Panc1 (cell line): ENCODE data around the gene TNFRSF25. TPM values are rescaled to one million over a fixed set of nuclear protein-coding genes. Genes with fewer than 3 reads are reported as not detected.

Experiments used
- ATAC-seq: fragments of 200-7000 bp; cut with Tn5 transposase; 2 replicates; pipeline ENCODE4 v1.9.1; 2020; ENCODE audit warnings: mild to moderate bottlenecking, moderate library complexity
- BruUV-seq: library from RNA; stranded (reverse); fragments of 400-500 nt; replicated peaks from 2 replicates; lab custom pipeline; 2021; lab: Mats Ljungman, UMichigan
- CTCF ChIA-PET: fragments of 300-600 bp; sonication (Branson Sonifier 250); formaldehyde crosslinking; loops from one replicate; lab custom pipeline; 2022; ENCODE audit warnings: antibody characterized with exemption; lab: Charles Lee
- POLR2A ChIA-PET: fragments of 300-600 bp; sonication (Branson Sonifier 250); formaldehyde crosslinking; loops from one replicate; lab custom pipeline; 2022; ENCODE audit warnings: antibody characterized with exemption; lab: Charles Lee
- DNase-seq: peaks from one replicate; pipeline ENCODE4 v3.0.0-alpha.2; 2010; ENCODE audit warnings: low read depth, low spot score
- H3K27ac ChIP-seq: 2 replicates; pipeline ENCODE4 v1.5.1; 2011; ENCODE audit warnings: mild to moderate bottlenecking, low read length, inconsistent platforms
- H3K27me3 ChIP-seq: fragments of 200-500 bp; sonication (Bioruptor generic); 2 replicates; pipeline ENCODE4 v1.6.0; 2014; ENCODE audit warnings: low read length, inconsistent platforms; ENCODE audit not compliant: control insufficient read depth, insufficient read depth
- H3K36me3 ChIP-seq: fragments of 200-500 bp; sonication (Bioruptor generic); 2 replicates; pipeline ENCODE4 v1.5.1; 2014; ENCODE audit warnings: inconsistent platforms, mild to moderate bottlenecking, low read length, moderate library complexity; ENCODE audit not compliant: control insufficient read depth, insufficient read depth
- H3K4me1 ChIP-seq: 2 replicates; pipeline ENCODE4 v1.5.1; 2011; ENCODE audit warnings: inconsistent platforms, mild to moderate bottlenecking, low read length, moderate library complexity; ENCODE audit not compliant: control insufficient read depth, insufficient read depth
- H3K4me3 ChIP-seq, 2 experiments: 2 replicates each; pipeline ENCODE4 v1.5.1; 2011 to 2012; ENCODE audit warnings: low read depth in 2 of 2, low read length in 2 of 2, mild to moderate bottlenecking in 2 of 2, inconsistent platforms in 1 of 2, moderate library complexity in 1 of 2
- H3K9me3 ChIP-seq: fragments of 200-500 bp; sonication (Bioruptor generic); 2 replicates; pipeline ENCODE4 v1.5.1; 2014; ENCODE audit warnings: low read depth, mild to moderate bottlenecking, inconsistent platforms, low read length, moderate library complexity; ENCODE audit not compliant: control insufficient read depth, insufficient read depth
- CTCF ChIP-seq: fragments of 450-650 bp; IDR thresholded peaks from 2 replicates; pipeline ENCODE4 v1.5.1; 2017; ENCODE audit warnings: mild to moderate bottlenecking
- POLR2AphosphoS5 ChIP-seq: IDR thresholded peaks from 2 replicates; pipeline ENCODE4 v1.6.1; 2012; ENCODE audit warnings: mild to moderate bottlenecking, low read depth, low read length, moderate library complexity
- REST ChIP-seq, 2 experiments: IDR thresholded peaks; 2 replicates each; pipeline ENCODE4 v1.6.1; 2011 to 2012; ENCODE audit warnings: low read depth in 2 of 2, control low read depth in 1 of 2, low read length in 1 of 2, mild to moderate bottlenecking in 1 of 2, moderate library complexity in 1 of 2; ENCODE audit not compliant: insufficient read depth in 1 of 2
- SIN3A ChIP-seq: IDR thresholded peaks from 2 replicates; pipeline ENCODE4 v1.6.1; 2012; ENCODE audit warnings: low read depth, mild to moderate bottlenecking, low read length, moderate library complexity, borderline replicate concordance; ENCODE audit not compliant: insufficient read depth
- TCF7L2 ChIP-seq: IDR thresholded peaks from 2 replicates; pipeline ENCODE4 v1.6.1; 2011; ENCODE audit warnings: mild to moderate bottlenecking, low read depth, low read length, inconsistent platforms
- in situ Hi-C: cut with HindIII; loops from 2 replicates; pipeline ENCODE4 v1.10.0; 2016; ENCODE audit warnings: low sequenced_read_pairs, low pct_unique_long_range_greater_than_20kb
- intact Hi-C: fragments of 100-400 bp; cut with micrococcal nuclease; formaldehyde crosslinking; loops from one replicate; pipeline ENCODE4 v1.10.0; 2022; ENCODE audit not compliant: unreplicated experiment
- total RNA-seq: library from RNA; stranded (reverse); gene quantifications from one replicate; pipeline ENCODE4 v1.2.1, GENCODE V29; 2021; ENCODE audit not compliant: unreplicated experiment

The TNFRSF25 gene
- total RNA-seq, 1 experiment from 2014 or later: 7.0 TPM

- CTCF ChIA-PET: no interaction called here
- ATAC-seq: 0 out of 2 replicates have a peak, but pooled peaks have one; percentile 6
- no peak overlapping the region for H3K4me3 ChIP-seq
- H3K27ac ChIP-seq: no peak overlapping the region
- no peak for DNase-seq
- no peaks in the 10 kb centered on the region for H3K27me3 ChIP-seq
- no peaks in the 10 kb centered on the region for H3K9me3 ChIP-seq
- no TSS peak for BruUV-seq
- intact Hi-C loops (no loop called here), in situ Hi-C loops (no loop called here)
- POLR2A ChIA-PET: no interaction called here
- H3K36me3 ChIP-seq: no peaks in the 10 kb centered on the region
- no peak for TF ChIP-seq CTCF
- TF ChIP-seq POLR2AphosphoS5: no peak
- TF ChIP-seq TCF7L2: no peak
- no peak for TF ChIP-seq SIN3A
- TF ChIP-seq REST (IDR thresholded peaks at IDR 0.05; ENCODE audit: insufficient read depth in 1 of 2, low read depth in 2 of 2, low read length in 1 of 2): no peak
- H3K4me1 ChIP-seq: no peaks in the 10 kb centered on the region; the same call in 1 of the 2 replicates
Observed at GRCh38 chr1:6464915-6465314, 1.1 kb downstream of the TNFRSF25 start.

- ATAC-seq (peak; percentile 65), DNase-seq (no peak)
- Histone ChIP-seq H3K27me3 (no peaks in the 10 kb centered on the region), H3K4me1 (no peaks in the 10 kb centered on the region; the same call in 1 of the 2 replicates), H3K36me3 (no peaks in the 10 kb centered on the region), H3K27ac (no peak overlapping the region), H3K4me3 (no peak overlapping the region), H3K9me3 (no peaks in the 10 kb centered on the region)
- ChIA-PET CTCF (no interaction called here), POLR2A (no interaction called here)
- intact Hi-C loops: no loop called here
- TF ChIP-seq SIN3A: no peak
- no peak for TF ChIP-seq REST (IDR thresholded peaks at IDR 0.05; ENCODE audit: insufficient read depth in 1 of 2, low read depth in 2 of 2, low read length in 1 of 2)
- no peak; the same call in 1 of the 2 replicates for TF ChIP-seq CTCF
- TF ChIP-seq POLR2AphosphoS5: no peak
- no peak for TF ChIP-seq TCF7L2
- BruUV-seq: no TSS peak
- in situ Hi-C loops: no loop called here
Observed at GRCh38 chr1:6464514-6464836, 1.5 kb downstream of the TNFRSF25 start.
